Embryonic facial prominence (tissue), 1 donor: ENCODE data around the gene UBE3C.
"Not testable (repeated sequence)": the region's sequence is repeated elsewhere in the genome, so short reads cannot be mapped to it uniquely, and the experiment has no call there.

Experiments
- DNase-seq: peaks from one replicate; pipeline ENCODE4 v3.0.0-alpha.2; 2016; ENCODE audit errors: extremely low spot score

The UBE3C gene

GRCh38 chr7:157235357-157236333, 96.9 kb downstream of the UBE3C start:
- DNase-seq, result no peak

GRCh38 chr7:157238087-157238486, 99.4 kb downstream of the UBE3C start:
- no peak for DNase-seq

GRCh38 chr7:157239571-157240270, 101.0 kb downstream of the UBE3C start:
- DNase-seq, result no peak

- no peak for DNase-seq
Observed at GRCh38 chr7:157241631-157242030, 102.9 kb downstream of the UBE3C start.

GRCh38 chr7:157244516-157245294, 106.0 kb downstream of the UBE3C start:
- DNase-seq, result no peak

GRCh38 chr7:157246052-157246451, 107.3 kb downstream of the UBE3C start:
- no peak for DNase-seq

- DNase-seq, result no peak
Observed at GRCh38 chr7:157248659-157249058, 109.9 kb downstream of the UBE3C start.

- no peak for DNase-seq
Observed at GRCh38 chr7:157250605-157251228, 112.0 kb downstream of the UBE3C start.

- DNase-seq, result not testable (repeated sequence)
Observed at GRCh38 chr7:157251817-157252216, 113.1 kb downstream of the UBE3C start.

GRCh38 chr7:157253850-157254249, 115.1 kb downstream of the UBE3C start:
- DNase-seq, result no peak

- DNase-seq, result not testable (repeated sequence)
Observed at GRCh38 chr7:157254781-157255180, 116.1 kb downstream of the UBE3C start.

- no peak for DNase-seq
Observed at GRCh38 chr7:157255201-157255606, 116.5 kb downstream of the UBE3C start.

- no peak for DNase-seq
Observed at GRCh38 chr7:157263156-157263555, 124.4 kb downstream of the UBE3C start.

- no peak for DNase-seq
Observed at GRCh38 chr7:157265051-157265450, 126.3 kb downstream of the UBE3C start.

GRCh38 chr7:157266272-157266671, 127.5 kb downstream of the UBE3C start:
- DNase-seq, result no peak

- no peak for DNase-seq
Observed at GRCh38 chr7:157267516-157267915, 128.8 kb downstream of the UBE3C start.

GRCh38 chr7:157267956-157268355, 129.2 kb downstream of the UBE3C start:
- no peak for DNase-seq

- DNase-seq, result no peak
Observed at GRCh38 chr7:157268540-157268939, 129.8 kb downstream of the UBE3C start.

GRCh38 chr7:157269341-157270059, 130.8 kb downstream of the UBE3C start:
- DNase-seq, result no peak

- no peak for DNase-seq
Observed at GRCh38 chr7:157270060-157270444, 131.3 kb downstream of the UBE3C start.
